Activated B cell treated with CpG ODN at 0.5 μM for 24 hours (primary cell): ENCODE data around the gene FAM162A. TPM values are rescaled to one million over a fixed set of nuclear protein-coding genes. Genes with fewer than 3 reads are reported as not detected.

Experiments used
- ATAC-seq: fragments of 200-7000 bp; cut with Tn5 transposase; one replicate; pipeline ENCODE4 v1.10.0; 2021; ENCODE audit warnings: low read depth, mild to moderate bottlenecking, moderate library complexity
- CTCF ChIA-PET: fragments of 350-600 bp; sonication (Branson Sonifier 250); formaldehyde crosslinking; loops from one replicate; lab custom pipeline; 2021; ENCODE audit warnings: antibody characterized with exemption; lab: Charles Lee
- POLR2A ChIA-PET: fragments of 350-600 bp; sonication (Branson Sonifier 250); formaldehyde crosslinking; loops from one replicate; lab custom pipeline; 2021; ENCODE audit warnings: antibody characterized with exemption; lab: Charles Lee
- DNase-seq: peaks from one replicate; pipeline ENCODE4 v3.0.0; 2022
- H3K27ac Mint-ChIP-seq: one replicate; pipeline ENCODE4 v1.8.0; 2020; ENCODE audit warnings: mixed read lengths
- H3K27me3 Mint-ChIP-seq: one replicate; pipeline ENCODE4 v1.8.0; 2021; ENCODE audit warnings: mixed read lengths
- H3K36me3 Mint-ChIP-seq: one replicate; pipeline ENCODE4 v1.8.0; 2021; ENCODE audit warnings: low read depth, mixed read lengths
- H3K4me1 Mint-ChIP-seq: one replicate; pipeline ENCODE4 v1.8.0; 2021; ENCODE audit warnings: mixed read lengths
- H3K4me3 Mint-ChIP-seq: one replicate; pipeline ENCODE4 v1.8.0; 2020; ENCODE audit warnings: mild to moderate bottlenecking, mixed read lengths
- H3K9me3 Mint-ChIP-seq: one replicate; pipeline ENCODE4 v1.8.0; 2020; ENCODE audit warnings: mixed read lengths
- intact Hi-C: fragments of 100-400 bp; cut with micrococcal nuclease; formaldehyde crosslinking; loops from one replicate; pipeline ENCODE4 v1.15.1; 2024
- total RNA-seq: library from RNA; stranded (reverse); gene quantifications from 2 replicates; pipeline ENCODE4 v1.2.3, GENCODE V29; 2022
- TF ChIP-seq, protein P1 (sequence below): fragments of 200-600 bp; IDR thresholded peaks from one replicate; pipeline ENCODE4 v1.8.0; 2022; ENCODE audit warnings: antibody characterized with exemption, mild to moderate bottlenecking

The FAM162A gene
- total RNA-seq, 1 donor from 2014 or later = 28.5 TPM

DNA sequence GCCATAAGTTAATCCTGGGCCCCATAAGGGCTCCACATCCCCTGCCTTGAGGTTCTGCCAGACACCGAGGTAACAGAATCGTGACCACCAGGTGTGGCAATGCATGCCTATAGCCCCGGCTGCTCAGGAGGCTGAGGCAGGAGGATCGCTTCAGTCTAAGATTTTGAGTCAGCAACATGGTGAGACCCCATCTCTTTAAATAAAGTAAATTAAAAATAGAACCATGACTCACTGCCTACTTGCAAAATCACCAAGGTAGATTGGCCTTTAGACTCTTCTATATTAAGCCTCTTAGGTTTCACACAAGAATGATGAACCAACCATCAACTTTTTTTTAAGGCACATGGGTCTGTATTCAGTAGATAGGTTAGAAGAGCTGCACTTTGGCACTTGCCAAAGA, 22.2 kb downstream of the FAM162A start:
- intact Hi-C loops = no loop called here
- peaks cover 73% of the 10 kb centered on the region for H3K36me3 Mint-ChIP-seq
- no peak overlapping the region for H3K4me3 Mint-ChIP-seq
- no peaks in the 10 kb centered on the region for H3K27me3 Mint-ChIP-seq
- DNase-seq (no peak), ATAC-seq (no peak)
- H3K9me3 Mint-ChIP-seq = no peaks in the 10 kb centered on the region
- POLR2A ChIA-PET = no interaction called here
- CTCF ChIA-PET = no interaction called here
- H3K27ac Mint-ChIP-seq = no peak overlapping the region
- TF ChIP-seq, protein P1, sequence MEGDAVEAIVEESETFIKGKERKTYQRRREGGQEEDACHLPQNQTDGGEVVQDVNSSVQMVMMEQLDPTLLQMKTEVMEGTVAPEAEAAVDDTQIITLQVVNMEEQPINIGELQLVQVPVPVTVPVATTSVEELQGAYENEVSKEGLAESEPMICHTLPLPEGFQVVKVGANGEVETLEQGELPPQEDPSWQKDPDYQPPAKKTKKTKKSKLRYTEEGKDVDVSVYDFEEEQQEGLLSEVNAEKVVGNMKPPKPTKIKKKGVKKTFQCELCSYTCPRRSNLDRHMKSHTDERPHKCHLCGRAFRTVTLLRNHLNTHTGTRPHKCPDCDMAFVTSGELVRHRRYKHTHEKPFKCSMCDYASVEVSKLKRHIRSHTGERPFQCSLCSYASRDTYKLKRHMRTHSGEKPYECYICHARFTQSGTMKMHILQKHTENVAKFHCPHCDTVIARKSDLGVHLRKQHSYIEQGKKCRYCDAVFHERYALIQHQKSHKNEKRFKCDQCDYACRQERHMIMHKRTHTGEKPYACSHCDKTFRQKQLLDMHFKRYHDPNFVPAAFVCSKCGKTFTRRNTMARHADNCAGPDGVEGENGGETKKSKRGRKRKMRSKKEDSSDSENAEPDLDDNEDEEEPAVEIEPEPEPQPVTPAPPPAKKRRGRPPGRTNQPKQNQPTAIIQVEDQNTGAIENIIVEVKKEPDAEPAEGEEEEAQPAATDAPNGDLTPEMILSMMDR = no peak
- peaks cover 26% of the 10 kb centered on the region for H3K4me1 Mint-ChIP-seq

DNA sequence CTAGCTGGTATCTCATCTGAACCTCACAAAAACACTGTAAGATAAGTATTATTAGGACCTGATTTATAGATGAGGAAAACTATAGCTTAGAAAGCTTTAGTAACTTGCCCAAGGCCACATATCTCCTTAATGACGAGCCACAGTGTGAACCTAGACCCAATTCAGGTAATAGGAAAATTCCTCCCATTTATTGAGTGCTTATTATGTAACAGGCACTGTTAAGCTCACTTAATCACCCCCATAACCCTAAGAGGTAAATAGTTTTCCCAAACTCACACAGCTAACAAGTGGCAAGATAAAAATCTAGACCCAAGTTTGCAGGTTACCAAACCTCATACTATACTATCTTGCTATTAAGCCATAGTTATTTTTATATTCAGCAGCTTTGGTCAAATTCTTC, 24.0 kb downstream of the FAM162A start:
- H3K4me3 Mint-ChIP-seq = no peak overlapping the region
- peaks cover 80% of the 10 kb centered on the region for H3K36me3 Mint-ChIP-seq
- no peak overlapping the region for H3K27ac Mint-ChIP-seq
- TF ChIP-seq, protein P1 = no peak
- no peaks in the 10 kb centered on the region for H3K27me3 Mint-ChIP-seq
- no peak for ATAC-seq
- no peak for DNase-seq
- POLR2A ChIA-PET = interaction anchor here (1.5 kb wide), 1 partner anchor 8 kb away, joined by 8 read pairs; the partner anchor contains the start of gene WDR5B
- H3K9me3 Mint-ChIP-seq = no peaks in the 10 kb centered on the region
- peaks cover 29% of the 10 kb centered on the region for H3K4me1 Mint-ChIP-seq
- intact Hi-C loops = no loop called here
- CTCF ChIA-PET = interaction anchor here (2.2 to 2.9 kb wide), 2 partner anchors 16 to 24 kb away, joined by 8 to 11 read pairs; partner anchors contain the start of gene FAM162A

DNA sequence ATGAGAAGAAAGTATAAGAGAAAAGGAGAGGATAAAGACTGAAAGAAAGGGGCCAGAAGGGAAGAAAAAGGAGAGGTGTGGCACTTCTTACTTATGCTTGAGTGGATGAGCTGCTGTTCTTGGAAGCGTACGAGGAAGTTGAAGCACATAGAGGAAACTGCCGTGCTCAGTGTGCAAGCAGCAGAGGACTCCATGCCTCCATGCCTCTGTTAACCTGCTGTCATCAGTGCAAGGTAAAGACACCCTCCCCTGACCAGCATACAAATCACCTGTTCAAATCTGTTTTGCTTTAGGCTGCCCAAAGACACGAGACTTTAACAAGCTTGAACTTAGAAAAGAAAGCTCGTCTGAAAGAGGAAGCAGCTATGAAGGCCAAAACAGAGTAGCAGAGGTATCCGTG, 25.5 kb downstream of the FAM162A start:
- no peaks in the 10 kb centered on the region for H3K27me3 Mint-ChIP-seq
- H3K4me3 Mint-ChIP-seq = peak overlapping the region; percentile 68
- TF ChIP-seq, protein P1 = no peak
- CTCF ChIA-PET = interaction anchor here (2.2 to 2.9 kb wide), 2 partner anchors 17 to 25 kb away, joined by 8 to 11 read pairs; partner anchors contain the start of gene FAM162A
- POLR2A ChIA-PET = interaction anchor here (0.6 to 1.2 kb wide), 3 partner anchors 11 to 750 kb away, joined by 3 to 4 read pairs (median 3); partner anchors contain the start of gene FAM162A
- intact Hi-C loops = no loop called here
- H3K27ac Mint-ChIP-seq = peak overlapping the region; percentile 87
- ATAC-seq (peak; percentile 58), DNase-seq (no peak)
- H3K36me3 Mint-ChIP-seq = peaks cover 74% of the 10 kb centered on the region
- H3K4me1 Mint-ChIP-seq = peaks cover 39% of the 10 kb centered on the region
- no peaks in the 10 kb centered on the region for H3K9me3 Mint-ChIP-seq

DNA sequence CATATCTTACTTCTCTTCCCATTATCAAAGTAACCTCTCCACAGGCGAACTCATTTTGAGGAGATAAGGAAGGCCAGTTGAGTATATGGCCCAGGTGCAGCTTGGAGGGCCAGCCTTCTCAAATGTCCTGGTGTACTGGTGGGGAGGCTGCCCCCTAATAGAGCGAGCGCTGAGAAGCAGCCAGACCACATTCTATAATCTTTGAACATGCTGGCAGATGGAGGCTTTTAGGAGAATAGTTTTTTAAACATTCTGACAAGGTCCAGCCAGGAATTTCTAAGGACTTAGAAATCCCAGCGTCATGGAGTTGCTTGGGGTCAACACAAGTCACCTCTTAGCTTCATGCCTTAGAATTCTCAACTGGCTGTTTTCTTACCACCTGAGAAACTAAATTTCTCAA, 26.1 kb downstream of the FAM162A start:
- Mint-ChIP-seq H3K4me3 (no peak overlapping the region), H3K27me3 (no peaks in the 10 kb centered on the region)
- CTCF ChIA-PET = interaction anchor here (2.9 kb wide), 1 partner anchor 26 kb away, joined by 8 read pairs; the partner anchor contains the start of gene FAM162A

DNA sequence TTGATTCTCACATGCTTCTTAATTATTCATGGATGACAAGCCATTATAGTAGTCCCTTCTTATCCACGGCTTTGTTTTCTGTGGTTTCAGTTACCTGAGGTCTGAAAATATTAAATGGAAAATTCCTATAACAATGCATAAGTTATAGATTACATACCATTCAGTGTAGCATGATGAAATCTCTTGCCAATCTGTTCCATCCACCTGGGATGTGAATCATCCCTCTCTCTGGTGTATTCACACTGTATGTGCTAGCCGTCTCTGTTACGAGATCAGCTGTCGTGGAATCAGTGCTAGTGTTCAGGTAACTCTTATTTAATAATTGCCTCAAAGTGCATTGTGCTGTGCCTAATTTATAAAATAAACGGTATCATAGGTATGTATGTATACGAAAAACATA, 26.7 kb downstream of the FAM162A start:
- intact Hi-C loops = loop anchor here (10.0 kb wide), 2 partner anchors 666 to 1174 kb away; partner anchors contain the start of genes GOLGB1 and HACD2
- H3K27me3 Mint-ChIP-seq = no peaks in the 10 kb centered on the region
- no peak overlapping the region for H3K27ac Mint-ChIP-seq
- ChIA-PET CTCF (interaction anchor here (0.8 kb wide), 1 partner anchor 77 kb away, joined by 3 read pairs; no protein-coding TSS in a partner anchor), POLR2A (no interaction called here)
- H3K4me3 Mint-ChIP-seq = no peak overlapping the region
- no peaks in the 10 kb centered on the region for H3K9me3 Mint-ChIP-seq
- ATAC-seq = no peak
- H3K4me1 Mint-ChIP-seq = peaks cover 50% of the 10 kb centered on the region
- TF ChIP-seq, protein P1 = no peak
- no peak for DNase-seq
- H3K36me3 Mint-ChIP-seq = peaks cover 69% of the 10 kb centered on the region

More for the DNA sequence above, 26.1 kb downstream of the FAM162A start:
- intact Hi-C loops = loop anchor here (10.0 kb wide), 2 partner anchors 665 to 1175 kb away; partner anchors contain the start of genes GOLGB1 and HACD2
- DNase-seq (no peak), ATAC-seq (no peak)
- POLR2A ChIA-PET = interaction anchor here (0.6 to 1.0 kb wide), 2 partner anchors 26 to 750 kb away, joined by 3 read pairs; partner anchors contain the start of gene FAM162A
- TF ChIP-seq, protein P1 = no peak
- Mint-ChIP-seq H3K4me1 (peaks cover 46% of the 10 kb centered on the region), H3K36me3 (peaks cover 71% of the 10 kb centered on the region), H3K27ac (peak overlapping the region; percentile 87), H3K9me3 (no peaks in the 10 kb centered on the region)
